Measurements from ENCODE around the gene TAF1C. TPM values are rescaled to one million over a fixed set of nuclear protein-coding genes. Genes with fewer than 3 reads are reported as not detected.

TAF1C gene
- total and polyA plus RNA-seq, 2 of the 8 experiments (the other 6 are each of a cell fraction or from before 2014, with no cell fraction given) = 44.6 to 63.8 TPM

DNA sequence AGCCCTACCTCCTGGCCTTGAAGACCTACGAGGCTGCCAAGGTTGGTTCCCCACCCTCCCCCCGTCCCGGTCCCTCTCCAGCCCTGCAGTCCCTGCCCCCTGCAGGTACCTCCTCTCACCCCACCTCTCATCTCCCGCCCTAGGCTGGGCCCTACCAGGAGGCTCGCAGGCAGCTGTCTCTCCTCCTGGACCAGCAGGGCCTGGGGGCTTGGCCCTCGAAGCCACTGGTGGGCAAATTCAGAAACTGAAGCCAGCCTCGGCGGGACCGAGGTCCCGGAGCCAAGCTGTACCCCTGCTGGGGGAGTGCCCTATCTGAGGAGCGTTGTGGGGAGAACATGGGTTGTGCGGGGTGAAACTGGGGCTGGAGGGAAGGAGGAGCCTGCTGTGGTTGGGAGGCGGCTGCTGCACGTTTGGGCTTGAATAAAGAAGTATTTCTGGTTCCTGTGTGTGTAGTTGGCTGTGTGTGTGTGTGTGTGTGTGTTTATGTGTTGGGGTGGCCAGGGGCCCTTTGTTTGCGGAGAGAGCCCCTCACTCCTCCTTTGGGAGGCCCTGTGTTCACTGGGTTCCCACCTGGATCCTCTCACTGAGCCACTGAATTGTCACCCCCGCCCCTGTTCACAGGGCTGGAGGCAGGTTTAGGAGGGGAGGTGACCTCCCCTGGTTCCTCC, 10.0 kb upstream of the TAF1C start:
- Histone ChIP-seq H4K8ac (ENCODE audit: extremely low read depth, insufficient read depth, low read length) (no peak overlapping the region), H2BK5ac (ENCODE audit: low read depth, low read length) (no peak overlapping the region), H4K91ac (replicated peaks; ENCODE audit: insufficient read length, low read length) (no peak overlapping the region), H3K27ac (ENCODE audit: low read depth, low read length) (no peak overlapping the region), H3K4me3 (ENCODE audit: extremely low read depth in 1 of 4, insufficient read depth in 2 of 4, low read depth in 3 of 4, low read length in 4 of 4) (no peak overlapping the region), H3K9me3 (ENCODE audit: insufficient read depth in 2 of 2, low read depth in 1 of 2, low read length in 1 of 2) (no peaks in the 10 kb centered on the region), H2AK5ac (ENCODE audit: low read depth, low read length) (no peak overlapping the region), H3K14ac (ENCODE audit: insufficient read length) (no peak overlapping the region), H3K23me2 (ENCODE audit: low read depth, low read length) (no peaks in the 10 kb centered on the region), H3K56ac (replicated peaks; ENCODE audit: insufficient read length, low read depth, low read length) (no peak overlapping the region), H3K4me2 (ENCODE audit: insufficient read depth in 1 of 2, low read depth in 2 of 2, low read length in 2 of 2) (no peak overlapping the region), H3K18ac (ENCODE audit: extremely low read depth, low read length) (no peak overlapping the region; the same call in 1 of the 2 replicates), H2BK12ac (ENCODE audit: low read depth, low read length) (0 out of 2 replicates have a peak overlapping the region, but pooled peaks have one; percentile 75), H3K23ac (ENCODE audit: insufficient read length) (no peak overlapping the region), H3K36me3 (ENCODE audit: control insufficient read depth in 2 of 4, insufficient read depth in 4 of 4, low read length in 3 of 4) (no peaks in the 10 kb centered on the region), H3K4ac (replicated peaks; ENCODE audit: insufficient read length, low read depth, low read length) (no peak overlapping the region), H4K20me1 (replicated peaks in 1 of 2; ENCODE audit: control insufficient read depth in 1 of 2, insufficient read depth in 2 of 2, low read length in 2 of 2) (no peaks in the 10 kb centered on the region), H2BK20ac (ENCODE audit: low read length) (no peak overlapping the region), H3K79me1 (ENCODE audit: low read depth, low read length) (no peaks in the 10 kb centered on the region), H2BK15ac (ENCODE audit: low read length) (no peak overlapping the region), H4K5ac (ENCODE audit: insufficient read length, low read depth, low read length) (no peak overlapping the region), H3K27me3 (replicated peaks in 1 of 4; ENCODE audit: control insufficient read depth in 3 of 4, extremely low read depth in 1 of 4, insufficient read depth in 3 of 4, low read length in 3 of 4) (no peaks in the 10 kb centered on the region), H2AFZ (ENCODE audit: low read length) (no peak overlapping the region), H3K79me2 (ENCODE audit: control insufficient read depth in 1 of 2, insufficient read depth in 2 of 2, low read length in 2 of 2) (no peaks in the 10 kb centered on the region), H2BK120ac (replicated peaks; ENCODE audit: low read depth, low read length) (no peak overlapping the region), H3K4me1 (replicated peaks in 1 of 4; ENCODE audit: control insufficient read depth in 3 of 4, insufficient read depth in 4 of 4, low read length in 3 of 4) (peaks cover 0 to 3% (median under 1%) of the 10 kb centered on the region in 4 experiments; a peak in 2 of 7 replicates), H3K9ac (replicated peaks in 1 of 4; ENCODE audit: extremely low read depth in 1 of 4, low read depth in 3 of 4, low read length in 3 of 4) (no peak overlapping the region)
- DNase-seq (ENCODE audit: low read depth in 1 of 2, low spot score in 2 of 2) = no peak
- ChIA-PET CTCF (ENCODE audit: partially characterized antibody) (interaction anchor here (0.6 to 1.9 kb wide), 3 partner anchors 10 to 286 kb away, joined by 3 to 7 read pairs (median 3); partner anchors contain the start of gene TAF1C), POLR2A (ENCODE audit: partially characterized antibody) (interaction anchor here (1.0 kb wide), 1 partner anchor 10 kb away, joined by 3 read pairs; the partner anchor contains the start of gene TAF1C)
- WGBS, 2 experiments (ENCODE audit: extremely low coverage in 1 of 2, insufficient coverage in 1 of 2, insufficient read length in 1 of 2, insufficient replicate concordance in 2 of 2, low coverage in 1 of 2, low lambda C conversion rate in 2 of 2, missing lambda C conversion rate in 1 of 2) = 81% methylated on average over 6 of the region's 16 CpGs; no CpG with 5 or more reads in 1 of the 2 experiments
- FAIRE-seq = no peak
- TF ChIP-seq CEBPB (IDR thresholded peaks at IDR 0.05; ENCODE audit: low read depth, low read length) (no peak), RXRA (IDR thresholded peaks at IDR 0.05; ENCODE audit: insufficient read depth, low read depth, low read length) (no peak), JUND (IDR thresholded peaks at IDR 0.05; ENCODE audit: low read length) (no peak), FOSL1 (IDR thresholded peaks at IDR 0.05; ENCODE audit: insufficient read depth, low read depth, low read length) (no peak), POU5F1 (IDR thresholded peaks at IDR 0.05; ENCODE audit: low read depth, low read length) (no peak)
- TF ChIP-seq, protein P1, sequence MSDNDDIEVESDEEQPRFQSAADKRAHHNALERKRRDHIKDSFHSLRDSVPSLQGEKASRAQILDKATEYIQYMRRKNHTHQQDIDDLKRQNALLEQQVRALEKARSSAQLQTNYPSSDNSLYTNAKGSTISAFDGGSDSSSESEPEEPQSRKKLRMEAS (IDR thresholded peaks at IDR 0.05) = no peak
- TF ChIP-seq, protein P2, sequence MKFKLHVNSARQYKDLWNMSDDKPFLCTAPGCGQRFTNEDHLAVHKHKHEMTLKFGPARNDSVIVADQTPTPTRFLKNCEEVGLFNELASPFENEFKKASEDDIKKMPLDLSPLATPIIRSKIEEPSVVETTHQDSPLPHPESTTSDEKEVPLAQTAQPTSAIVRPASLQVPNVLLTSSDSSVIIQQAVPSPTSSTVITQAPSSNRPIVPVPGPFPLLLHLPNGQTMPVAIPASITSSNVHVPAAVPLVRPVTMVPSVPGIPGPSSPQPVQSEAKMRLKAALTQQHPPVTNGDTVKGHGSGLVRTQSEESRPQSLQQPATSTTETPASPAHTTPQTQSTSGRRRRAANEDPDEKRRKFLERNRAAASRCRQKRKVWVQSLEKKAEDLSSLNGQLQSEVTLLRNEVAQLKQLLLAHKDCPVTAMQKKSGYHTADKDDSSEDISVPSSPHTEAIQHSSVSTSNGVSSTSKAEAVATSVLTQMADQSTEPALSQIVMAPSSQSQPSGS (IDR thresholded peaks at IDR 0.05; ENCODE audit: low read length) = no peak
